Epidermal melanocyte (primary cell): Measurements from ENCODE around the gene ZNF526.

ENCODE experiments used
- DNase-seq: peaks from one replicate; pipeline ENCODE4 v3.0.0; 2011; ENCODE audit warnings: low spot score; ENCODE audit not compliant: insufficient read length

ZNF526 gene

GRCh38 chr19:42246143-42246921, 26.2 kb downstream of the ZNF526 start:
- DNase-seq: peak; percentile 88

- peak; percentile 42 for DNase-seq
Observed at GRCh38 chr19:42246922-42247639, 27.0 kb downstream of the ZNF526 start.

- no peak for DNase-seq
Observed at GRCh38 chr19:42247640-42248199, 27.6 kb downstream of the ZNF526 start.

GRCh38 chr19:42248270-42249148, 28.4 kb downstream of the ZNF526 start:
- no peak for DNase-seq

GRCh38 chr19:42249149-42249750, 29.1 kb downstream of the ZNF526 start:
- no peak for DNase-seq

- no peak for DNase-seq
Observed at GRCh38 chr19:42249769-42250168, 29.7 kb downstream of the ZNF526 start.

GRCh38 chr19:42250183-42250665, 30.1 kb downstream of the ZNF526 start:
- DNase-seq: no peak

GRCh38 chr19:42250666-42251531, 30.8 kb downstream of the ZNF526 start:
- peak; percentile 58 for DNase-seq

- no peak for DNase-seq
Observed at GRCh38 chr19:42251572-42252358, 31.7 kb downstream of the ZNF526 start.

- peak; percentile 84 for DNase-seq
Observed at GRCh38 chr19:42252365-42253244, 32.5 kb downstream of the ZNF526 start.

GRCh38 chr19:42253245-42254088, 33.4 kb downstream of the ZNF526 start:
- peak; percentile 49 for DNase-seq

- peak; percentile 50 for DNase-seq
Observed at GRCh38 chr19:42254089-42254849, 34.2 kb downstream of the ZNF526 start.

- DNase-seq: peak; percentile 95
Observed at GRCh38 chr19:42254850-42255765, 35.0 kb downstream of the ZNF526 start, which contains the start of gene ERF. ERF (minus strand) TSS chr19:42255128; CDS start chr19:42254999, 129 bp downstream.

GRCh38 chr19:42255766-42256745, 35.9 kb downstream of the ZNF526 start:
- peak; percentile 42 for DNase-seq
